ENCODE data around the gene WDR1. TPM values are rescaled to one million over a fixed set of nuclear protein-coding genes. Genes with fewer than 3 reads are reported as not detected.

WDR1 gene
- 100 to 1,000 TPM; 242 to 470 (median 330) TPM for total RNA-seq
- polyA plus RNA-seq: 100 to 1,000 TPM; 268 to 412 TPM
- 268 reads per million, percentile 95 among the genes with 10 or more reads in this experiment for total RNA-seq

- Histone ChIP-seq H3K9me3 (ENCODE audit: control insufficient read depth in 2 of 3, low read length in 3 of 3) (no peaks in the 10 kb centered on the region), H3K4me3 (ENCODE audit: low read length) (peak within 1 kb of the TSS; percentile 78), H3K27me3 (ENCODE audit: control insufficient read depth in 2 of 2, insufficient read depth in 2 of 2, low read length in 2 of 2) (no peaks in the 10 kb centered on the region), H3K4me1 (ENCODE audit: control insufficient read depth in 2 of 2, insufficient read depth in 2 of 2, low read length in 2 of 2) (peaks cover 35 to 66% of the 10 kb centered on the region in 2 donors), H3K27ac (ENCODE audit: low read depth, low read length) (peak within 1 kb of the TSS; percentile 97), H3K36me3 (ENCODE audit: control insufficient read depth in 2 of 3, insufficient read depth in 3 of 3, low read length in 3 of 3) (peaks cover 18 to 38% (median 32%) of the 10 kb centered on the region in 3 experiments)
- ATAC-seq (peak; percentile 89), DNase-seq (peak; percentile 84 to 95 (median 91))
- peaks cover 60 to 92% (median 86%) of the 10 kb centered on the region in 7 donors for H3K4me1 Mint-ChIP-seq
- peaks cover 4 to 31% (median 28%) of the 10 kb centered on the region in 5 donors for H3K36me3 Mint-ChIP-seq
- peaks cover 0 to 3% (median 0%) of the 10 kb centered on the region in 11 donors for H3K9me3 Mint-ChIP-seq
- POLR2A ChIA-PET: interaction anchor here (0.6 to 10.8 kb wide), 29 partner anchors 9 to 1357 kb away, joined by 3 to 341 read pairs (median 6); partner anchors contain the start of genes SLC2A9 and ZNF518B
- CTCF ChIA-PET: interaction anchor here (0.8 to 2.8 kb wide), 9 partner anchors 12 to 344 kb away, joined by 3 to 15 read pairs (median 4); no protein-coding TSS in a partner anchor
- peak within 1 kb of the TSS; percentile 96 to 100 (median 99) for H3K27ac Mint-ChIP-seq
- no peaks in the 10 kb centered on the region for H3K27me3 Mint-ChIP-seq
- intact Hi-C loops (cut with micrococcal nuclease): loop anchor here (1.0 to 10.0 kb wide), 15 partner anchors 10 to 1676 kb away; partner anchors contain the start of genes ZNF518B (in 2 of the 2), ACOX3 (in 1 of the 2) and TRMT44 (in 1 of the 2)
- peak within 1 kb of the TSS; percentile 93 to 99 (median 97) for H3K4me3 Mint-ChIP-seq
Observed at GRCh38 chr4:10116569-10117358, at the start of gene WDR1. TSS of gene WDR1 (minus strand) at chr4:10116799. CDS start at chr4:10116666, 133 bp downstream.

GRCh38 chr4:10164877-10165283 lies 48.3 kb upstream of the WDR1 start:
- Mint-ChIP-seq H3K4me3 (no peak overlapping the region), H3K9me3 (no peaks in the 10 kb centered on the region), H3K27ac (peak overlapping the region in 1 of 9 donors; percentile 62), H3K27me3 (no peaks in the 10 kb centered on the region), H3K36me3 (no peaks in the 10 kb centered on the region), H3K4me1 (peaks cover 14 to 41% (median 32%) of the 10 kb centered on the region in 7 donors)
- DNase-seq (no peak), ATAC-seq (no peak)
- CTCF ChIA-PET: interaction anchor here (1.1 to 1.2 kb wide), 2 partner anchors 71 to 384 kb away, joined by 3 read pairs; no protein-coding TSS in a partner anchor
- H3K36me3 ChIP-seq (ENCODE audit: control insufficient read depth in 2 of 3, insufficient read depth in 3 of 3, low read length in 3 of 3): no peaks in the 10 kb centered on the region
- POLR2A ChIA-PET: interaction anchor here (1.3 kb wide), 2 partner anchors 46 to 48 kb away, joined by 4 to 6 read pairs; partner anchors contain the start of gene WDR1
- H3K4me1 ChIP-seq (ENCODE audit: control insufficient read depth in 2 of 2, insufficient read depth in 2 of 2, low read length in 2 of 2): peaks cover 8 to 30% of the 10 kb centered on the region in 2 donors
- no peaks in the 10 kb centered on the region for H3K27me3 ChIP-seq (ENCODE audit: control insufficient read depth in 2 of 2, insufficient read depth in 2 of 2, low read length in 2 of 2)
- no peaks in the 10 kb centered on the region for H3K9me3 ChIP-seq (ENCODE audit: control insufficient read depth in 2 of 3, low read length in 3 of 3)
- intact Hi-C loops (cut with micrococcal nuclease): loop anchor here in 1 of 2 donors (2.0 kb wide), 1 partner anchor 374 kb away; no protein-coding TSS in a partner anchor
- H3K4me3 ChIP-seq (ENCODE audit: low read length): no peak overlapping the region
- H3K27ac ChIP-seq (ENCODE audit: low read depth, low read length): no peak overlapping the region

- Histone ChIP-seq H3K27me3 (ENCODE audit: control insufficient read depth in 2 of 2, insufficient read depth in 2 of 2, low read length in 2 of 2) (no peaks in the 10 kb centered on the region), H3K36me3 (ENCODE audit: control insufficient read depth in 2 of 3, insufficient read depth in 3 of 3, low read length in 3 of 3) (no peaks in the 10 kb centered on the region), H3K4me1 (ENCODE audit: control insufficient read depth in 2 of 2, insufficient read depth in 2 of 2, low read length in 2 of 2) (peaks cover 8 to 42% of the 10 kb centered on the region in 2 donors), H3K9me3 (ENCODE audit: control insufficient read depth in 2 of 3, low read length in 3 of 3) (no peaks in the 10 kb centered on the region), H3K4me3 (ENCODE audit: low read length) (no peak overlapping the region), H3K27ac (ENCODE audit: low read depth, low read length) (no peak overlapping the region)
- ChIA-PET CTCF (interaction anchor here (0.6 to 1.5 kb wide), 6 partner anchors 9 to 375 kb away, joined by 3 to 5 read pairs (median 4); partner anchors contain the start of gene WDR1), POLR2A (interaction anchor here (1.2 to 1.6 kb wide), 2 partner anchors 44 to 46 kb away, joined by 3 to 10 read pairs; partner anchors contain the start of gene WDR1)
- peaks cover 14 to 54% (median 45%) of the 10 kb centered on the region in 7 donors for H3K4me1 Mint-ChIP-seq
- no peaks in the 10 kb centered on the region for H3K9me3 Mint-ChIP-seq
- DNase-seq: no peak
- H3K27me3 Mint-ChIP-seq: no peaks in the 10 kb centered on the region
- intact Hi-C loops (cut with micrococcal nuclease): loop anchor here in 1 of 2 donors (2.0 kb wide), 1 partner anchor 298 kb away; no protein-coding TSS in a partner anchor
- H3K27ac Mint-ChIP-seq: peak overlapping the region in 1 of 9 donors; percentile 20
- peak overlapping the region in 1 of 10 donors; percentile 10 for H3K4me3 Mint-ChIP-seq
- H3K36me3 Mint-ChIP-seq: no peaks in the 10 kb centered on the region
- ATAC-seq: no peak
Observed at GRCh38 chr4:10163296-10163695, 46.7 kb upstream of the WDR1 start.

GRCh38 chr4:10162341-10163000 lies 45.9 kb upstream of the WDR1 start:
- Mint-ChIP-seq H3K27me3 (no peaks in the 10 kb centered on the region), H3K4me1 (peaks cover 14 to 62% (median 53%) of the 10 kb centered on the region in 7 donors), H3K36me3 (no peaks in the 10 kb centered on the region), H3K27ac (peak overlapping the region in 4 of 9 donors; percentile 67 to 87 (median 80)), H3K4me3 (peak overlapping the region in 5 of 10 donors; percentile 53 to 70 (median 68)), H3K9me3 (no peaks in the 10 kb centered on the region)
- Histone ChIP-seq H3K27me3 (ENCODE audit: control insufficient read depth in 2 of 2, insufficient read depth in 2 of 2, low read length in 2 of 2) (no peaks in the 10 kb centered on the region), H3K4me1 (ENCODE audit: control insufficient read depth in 2 of 2, insufficient read depth in 2 of 2, low read length in 2 of 2) (peaks cover 8 to 42% of the 10 kb centered on the region in 2 donors), H3K9me3 (ENCODE audit: control insufficient read depth in 2 of 3, low read length in 3 of 3) (no peaks in the 10 kb centered on the region), H3K4me3 (ENCODE audit: low read length) (no peak overlapping the region), H3K27ac (ENCODE audit: low read depth, low read length) (no peak overlapping the region), H3K36me3 (ENCODE audit: control insufficient read depth in 2 of 3, insufficient read depth in 3 of 3, low read length in 3 of 3) (no peaks in the 10 kb centered on the region)
- intact Hi-C loops (cut with micrococcal nuclease): loop anchor here (1.0 to 2.0 kb wide), 3 partner anchors 19 to 298 kb away; no protein-coding TSS in a partner anchor
- DNase-seq (no peak), ATAC-seq (no peak)
- ChIA-PET CTCF (interaction anchor here (1.0 to 1.9 kb wide), 4 partner anchors 8 to 387 kb away, joined by 4 to 7 read pairs (median 4); partner anchors contain the start of gene WDR1), POLR2A (interaction anchor here (1.2 to 1.6 kb wide), 2 partner anchors 43 to 45 kb away, joined by 3 to 10 read pairs; partner anchors contain the start of gene WDR1)

GRCh38 chr4:10161840-10162239 lies 45.2 kb upstream of the WDR1 start:
- Histone ChIP-seq H3K36me3 (ENCODE audit: control insufficient read depth in 2 of 3, insufficient read depth in 3 of 3, low read length in 3 of 3) (no peaks in the 10 kb centered on the region), H3K27me3 (ENCODE audit: control insufficient read depth in 2 of 2, insufficient read depth in 2 of 2, low read length in 2 of 2) (no peaks in the 10 kb centered on the region), H3K4me3 (ENCODE audit: low read length) (no peak overlapping the region), H3K4me1 (ENCODE audit: control insufficient read depth in 2 of 2, insufficient read depth in 2 of 2, low read length in 2 of 2) (peaks cover 8 to 42% of the 10 kb centered on the region in 2 donors), H3K9me3 (ENCODE audit: control insufficient read depth in 2 of 3, low read length in 3 of 3) (no peaks in the 10 kb centered on the region), H3K27ac (ENCODE audit: low read depth, low read length) (no peak overlapping the region)
- ChIA-PET CTCF (interaction anchor here (1.4 to 1.9 kb wide), 3 partner anchors 9 to 388 kb away, joined by 4 to 7 read pairs (median 7); partner anchors contain the start of gene WDR1), POLR2A (interaction anchor here (1.0 to 7.9 kb wide), 2 partner anchors 42 to 295 kb away, joined by 3 to 97 read pairs; partner anchors contain the start of gene WDR1)
- H3K9me3 Mint-ChIP-seq: no peaks in the 10 kb centered on the region
- intact Hi-C loops (cut with micrococcal nuclease): loop anchor here (1.0 to 2.0 kb wide), 4 partner anchors 19 to 399 kb away; no protein-coding TSS in a partner anchor
- peak overlapping the region; percentile 30 to 73 (median 65) for H3K4me3 Mint-ChIP-seq
- H3K27ac Mint-ChIP-seq: peak overlapping the region; percentile 5 to 87 (median 67)
- no peaks in the 10 kb centered on the region for H3K27me3 Mint-ChIP-seq
- H3K4me1 Mint-ChIP-seq: peaks cover 15 to 66% (median 58%) of the 10 kb centered on the region in 7 donors
- ATAC-seq: peak; percentile 73
- DNase-seq: peak in 8 of 9 donors; percentile 35 to 68 (median 50)
- H3K36me3 Mint-ChIP-seq: no peaks in the 10 kb centered on the region

Data from naive thymus-derived CD4-positive, alpha-beta T cell (primary cell).